ENCODE results near the gene KLHL5. TPM values are rescaled to one million over a fixed set of nuclear protein-coding genes. Genes with fewer than 3 reads are reported as not detected.

The KLHL5 gene
- total RNA-seq, 1 donor from 2014 or later: 28.8 TPM

- H3K9me3 ChIP-seq: no peaks in the 10 kb centered on the region
- intact Hi-C loops (cut with DNase I): no loop called here
- H3K4me3 ChIP-seq: peak overlapping the region; percentile 66
- H3K27ac ChIP-seq: peak overlapping the region; percentile 88
- TF ChIP-seq, protein P1, sequence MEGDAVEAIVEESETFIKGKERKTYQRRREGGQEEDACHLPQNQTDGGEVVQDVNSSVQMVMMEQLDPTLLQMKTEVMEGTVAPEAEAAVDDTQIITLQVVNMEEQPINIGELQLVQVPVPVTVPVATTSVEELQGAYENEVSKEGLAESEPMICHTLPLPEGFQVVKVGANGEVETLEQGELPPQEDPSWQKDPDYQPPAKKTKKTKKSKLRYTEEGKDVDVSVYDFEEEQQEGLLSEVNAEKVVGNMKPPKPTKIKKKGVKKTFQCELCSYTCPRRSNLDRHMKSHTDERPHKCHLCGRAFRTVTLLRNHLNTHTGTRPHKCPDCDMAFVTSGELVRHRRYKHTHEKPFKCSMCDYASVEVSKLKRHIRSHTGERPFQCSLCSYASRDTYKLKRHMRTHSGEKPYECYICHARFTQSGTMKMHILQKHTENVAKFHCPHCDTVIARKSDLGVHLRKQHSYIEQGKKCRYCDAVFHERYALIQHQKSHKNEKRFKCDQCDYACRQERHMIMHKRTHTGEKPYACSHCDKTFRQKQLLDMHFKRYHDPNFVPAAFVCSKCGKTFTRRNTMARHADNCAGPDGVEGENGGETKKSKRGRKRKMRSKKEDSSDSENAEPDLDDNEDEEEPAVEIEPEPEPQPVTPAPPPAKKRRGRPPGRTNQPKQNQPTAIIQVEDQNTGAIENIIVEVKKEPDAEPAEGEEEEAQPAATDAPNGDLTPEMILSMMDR (IDR thresholded peaks at IDR 0.05): no peak
- H3K4me1 ChIP-seq: peaks cover 51% of the 10 kb centered on the region
- H3K36me3 ChIP-seq: no peaks in the 10 kb centered on the region
- DNase-seq (peak; percentile 69), ATAC-seq (peak in 1 of 2 donors; percentile 37)
- no peaks in the 10 kb centered on the region for H3K27me3 ChIP-seq (ENCODE audit: low read depth)
These were observed 16.8 kb upstream of the KLHL5 start for GRCh38 chr4:39044956-39045826.

GRCh38 chr4:39045827-39046221 lies 16.2 kb upstream of the KLHL5 start:
- Histone ChIP-seq H3K4me1 (peaks cover 51% of the 10 kb centered on the region), H3K36me3 (no peaks in the 10 kb centered on the region), H3K27ac (peak overlapping the region; percentile 88), H3K4me3 (peak overlapping the region; percentile 66), H3K27me3 (ENCODE audit: low read depth) (no peaks in the 10 kb centered on the region), H3K9me3 (no peaks in the 10 kb centered on the region)
- ATAC-seq (no peak), DNase-seq (no peak)
- intact Hi-C loops (cut with DNase I): no loop called here
- TF ChIP-seq, protein P1 (IDR thresholded peaks at IDR 0.05): no peak

GRCh38 chr4:39046249-39046648 lies 15.8 kb upstream of the KLHL5 start:
- H3K27ac ChIP-seq: no peak overlapping the region
- intact Hi-C loops (cut with DNase I): no loop called here
- no peaks in the 10 kb centered on the region for H3K36me3 ChIP-seq
- peak overlapping the region; percentile 66 for H3K4me3 ChIP-seq
- ATAC-seq: no peak
- peaks cover 51% of the 10 kb centered on the region for H3K4me1 ChIP-seq
- H3K9me3 ChIP-seq: no peaks in the 10 kb centered on the region
- DNase-seq: peak; percentile 49
- TF ChIP-seq, protein P1 (IDR thresholded peaks at IDR 0.05): no peak
- no peaks in the 10 kb centered on the region for H3K27me3 ChIP-seq (ENCODE audit: low read depth)

DNA sequence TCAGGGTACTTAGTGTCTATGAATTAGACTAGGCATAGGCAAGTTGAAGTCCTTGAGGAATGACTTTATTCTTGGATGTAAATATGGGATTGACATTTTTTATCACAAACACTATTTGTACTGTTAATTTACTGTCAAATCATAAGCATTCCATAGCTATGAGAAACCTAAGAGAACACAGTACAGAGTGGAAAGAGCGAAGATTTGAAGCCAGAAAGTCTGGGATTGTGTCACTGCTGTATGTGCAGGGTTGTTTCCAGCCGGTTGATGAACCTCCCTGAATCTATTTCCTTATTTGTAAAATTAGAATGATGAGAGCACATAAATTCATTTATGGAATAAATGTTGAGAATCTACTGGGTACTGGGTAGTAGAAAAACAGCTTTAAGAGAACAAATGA lies 14.4 kb upstream of the KLHL5 start:
- no peak for DNase-seq
- no peak overlapping the region for H3K4me3 ChIP-seq
- peak overlapping the region; percentile 4 for H3K27ac ChIP-seq
- no peak for ATAC-seq
- H3K4me1 ChIP-seq: peaks cover 47% of the 10 kb centered on the region
- no peaks in the 10 kb centered on the region for H3K36me3 ChIP-seq
- TF ChIP-seq, protein P1 (IDR thresholded peaks at IDR 0.05): no peak
- no peaks in the 10 kb centered on the region for H3K27me3 ChIP-seq (ENCODE audit: low read depth)
- intact Hi-C loops (cut with DNase I): no loop called here
- no peaks in the 10 kb centered on the region for H3K9me3 ChIP-seq

- TF ChIP-seq, protein P1 (IDR thresholded peaks at IDR 0.05): no peak
- Histone ChIP-seq H3K36me3 (no peaks in the 10 kb centered on the region), H3K4me1 (peaks cover 40% of the 10 kb centered on the region), H3K4me3 (no peak overlapping the region), H3K9me3 (no peaks in the 10 kb centered on the region), H3K27me3 (ENCODE audit: low read depth) (no peaks in the 10 kb centered on the region), H3K27ac (no peak overlapping the region)
- intact Hi-C loops (cut with DNase I): no loop called here
- ATAC-seq (no peak), DNase-seq (no peak)
These were observed 13.7 kb upstream of the KLHL5 start for GRCh38 chr4:39048311-39048710.
